Fibroblast of lung (primary cell): ENCODE measurements around the gene ITGB7.

Experiments used
- EZH2 ChIP-seq: IDR thresholded peaks from 2 replicates; pipeline ENCODE4 v1.5.1; 2012; ENCODE audit warnings: low read length, control low read depth, mild to moderate bottlenecking; ENCODE audit errors: missing control alignments
- TF ChIP-seq, protein P1 (sequence below), 2 donors: IDR thresholded peaks in 1 of 2; conservative IDR thresholded peaks in 1 of 2; 1 replicate in 1 of 2; 2 replicates in 1 of 2; pipeline ENCODE4 v1.5.1; 2011 to 2012; ENCODE audit warnings: low read length in 2 of 2, control low read depth in 1 of 2, inconsistent platforms in 1 of 2, low read depth in 1 of 2, mild to moderate bottlenecking in 1 of 2

DNA sequence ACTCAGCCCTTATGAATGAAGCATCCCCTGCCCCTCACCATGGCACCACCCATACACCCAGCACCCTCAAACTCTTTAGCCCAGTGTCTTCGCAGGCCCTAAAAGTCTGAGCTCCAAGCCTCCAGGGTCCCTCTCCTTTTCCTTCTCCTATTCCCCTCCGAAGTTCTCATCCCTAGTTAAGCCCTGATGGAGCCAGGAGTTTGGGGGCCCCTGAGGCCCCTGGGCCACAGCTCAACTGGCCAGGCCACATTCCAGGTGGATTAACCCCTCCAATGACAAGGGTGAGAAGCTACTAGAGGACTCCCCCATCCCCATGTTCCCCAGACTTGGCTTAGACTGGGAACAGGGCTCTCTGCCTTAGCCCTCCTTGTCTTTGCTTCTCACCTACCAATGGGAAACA is 22.4 kb upstream of the ITGB7 start:
- TF ChIP-seq, protein P1, sequence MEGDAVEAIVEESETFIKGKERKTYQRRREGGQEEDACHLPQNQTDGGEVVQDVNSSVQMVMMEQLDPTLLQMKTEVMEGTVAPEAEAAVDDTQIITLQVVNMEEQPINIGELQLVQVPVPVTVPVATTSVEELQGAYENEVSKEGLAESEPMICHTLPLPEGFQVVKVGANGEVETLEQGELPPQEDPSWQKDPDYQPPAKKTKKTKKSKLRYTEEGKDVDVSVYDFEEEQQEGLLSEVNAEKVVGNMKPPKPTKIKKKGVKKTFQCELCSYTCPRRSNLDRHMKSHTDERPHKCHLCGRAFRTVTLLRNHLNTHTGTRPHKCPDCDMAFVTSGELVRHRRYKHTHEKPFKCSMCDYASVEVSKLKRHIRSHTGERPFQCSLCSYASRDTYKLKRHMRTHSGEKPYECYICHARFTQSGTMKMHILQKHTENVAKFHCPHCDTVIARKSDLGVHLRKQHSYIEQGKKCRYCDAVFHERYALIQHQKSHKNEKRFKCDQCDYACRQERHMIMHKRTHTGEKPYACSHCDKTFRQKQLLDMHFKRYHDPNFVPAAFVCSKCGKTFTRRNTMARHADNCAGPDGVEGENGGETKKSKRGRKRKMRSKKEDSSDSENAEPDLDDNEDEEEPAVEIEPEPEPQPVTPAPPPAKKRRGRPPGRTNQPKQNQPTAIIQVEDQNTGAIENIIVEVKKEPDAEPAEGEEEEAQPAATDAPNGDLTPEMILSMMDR (conservative IDR thresholded peaks at IDR 0.05 in 1 of 2, IDR thresholded peaks at IDR 0.05 in 1 of 2; ENCODE audit: low read depth in 1 of 2, low read length in 2 of 2), result no peak
- TF ChIP-seq EZH2, result no peak
